GM12878 (cell line): ENCODE results near the gene NOL8. TPM values are rescaled to one million over a fixed set of nuclear protein-coding genes. Genes with fewer than 3 reads are reported as not detected.

ENCODE experiments used
- ATAC-seq: fragments of 200-7000 bp; cut with Tn5 transposase; 3 replicates; pipeline ENCODE4 v1.9.1; 2020; ENCODE audit warnings: mild to moderate bottlenecking, moderate library complexity
- BruUV-seq: library from RNA; stranded (reverse); fragments of 400-500 nt; replicated peaks from 2 replicates; lab custom pipeline; 2021; lab: Mats Ljungman, UMichigan
- CTCF ChIA-PET: fragments of 300-600 bp; sonication (Branson Sonifier 250); formaldehyde crosslinking; extraction: SDS; loops from one replicate; lab custom pipeline; 2021; ENCODE audit warnings: inconsistent platforms; lab: Yijun Ruan, JAX
- POLR2A ChIA-PET: fragments of 350-600 bp; formaldehyde crosslinking; extraction: SDS; loops from one replicate; lab custom pipeline; 2021; ENCODE audit warnings: inconsistent platforms; lab: Charles Lee
- RAD21 ChIA-PET: fragments of 300-600 bp; sonication (Branson Sonifier 250); formaldehyde crosslinking; loops from one replicate; lab custom pipeline; 2023; ENCODE audit warnings: antibody characterized with exemption; ENCODE audit not compliant: unreplicated experiment; lab: Charles Lee
- SMC1A ChIA-PET: fragments of 300-600 bp; sonication (Branson Sonifier 250); formaldehyde crosslinking; loops from one replicate; lab custom pipeline; 2023; ENCODE audit not compliant: unreplicated experiment, uncharacterized antibody; lab: Charles Lee
- DNase-seq: peaks from one replicate; pipeline ENCODE4 v3.0.0-alpha.2; 2011; ENCODE audit warnings: low read depth, low spot score
- FAIRE-seq: peaks from 3 replicates; lab custom pipeline; 2011; peaks lifted over from hg19 to GRCh38; lab: Jason Lieb, UNC
- H2AFZ ChIP-seq: 2 replicates; pipeline ENCODE4 v1.6.0; 2011; ENCODE audit warnings: low read depth, low read length, control low read depth; ENCODE audit not compliant: control insufficient read depth
- H3K27ac ChIP-seq: 2 replicates; pipeline ENCODE4 v1.5.1; 2011; ENCODE audit warnings: control low read depth; ENCODE audit not compliant: control insufficient read depth, insufficient read depth
- H3K27me3 ChIP-seq, 2 experiments: replicated peaks in 1 of 2; 2 replicates each; pipeline versions ENCODE4 v1.6.0 to v1.6.1; 2011; ENCODE audit warnings: low read length in 1 of 2; ENCODE audit not compliant: control insufficient read depth in 2 of 2, insufficient read depth in 2 of 2
- H3K36me3 ChIP-seq, 2 experiments: 2 replicates each; pipeline ENCODE4 v1.5.1; 2011; ENCODE audit warnings: low read length in 1 of 2; ENCODE audit not compliant: control insufficient read depth in 2 of 2, insufficient read depth in 2 of 2
- H3K4me1 ChIP-seq: 2 replicates; pipeline ENCODE4 v1.6.1; 2011; ENCODE audit warnings: mild to moderate bottlenecking, low read length, moderate library complexity, mixed read lengths; ENCODE audit not compliant: control insufficient read depth, insufficient read depth
- H3K4me2 ChIP-seq: 2 replicates; pipeline ENCODE4 v1.6.0; 2011; ENCODE audit warnings: control low read depth; ENCODE audit not compliant: control insufficient read depth, insufficient read depth
- H3K4me3 ChIP-seq: fragments of 200-600 bp; sonication (generic); 2 replicates; pipeline ENCODE4 v1.5.1; 2016
- H3K79me2 ChIP-seq: 2 replicates; pipeline ENCODE4 v1.6.0; 2011; ENCODE audit warnings: low read length; ENCODE audit not compliant: control insufficient read depth, insufficient read depth
- H3K9ac ChIP-seq: 2 replicates; pipeline ENCODE4 v1.8.0; 2011; ENCODE audit warnings: low read length, control low read depth, mixed read lengths; ENCODE audit not compliant: control insufficient read depth, insufficient read depth
- H3K9me3 ChIP-seq: replicated peaks from 3 replicates; pipeline ENCODE4 v1.5.1; 2011; ENCODE audit warnings: mild to moderate bottlenecking, low read length; ENCODE audit not compliant: control insufficient read depth, insufficient read depth
- H4K20me1 ChIP-seq: 2 replicates; pipeline ENCODE4 v1.6.0; 2011; ENCODE audit not compliant: control insufficient read depth, insufficient read depth
- BCL11A ChIP-seq: IDR thresholded peaks from 2 replicates; pipeline ENCODE4 v1.6.1; 2011; ENCODE audit warnings: low read depth, low read length
- CHD2 ChIP-seq: IDR thresholded peaks from 2 replicates; pipeline ENCODE4 v1.6.1; 2011; ENCODE audit warnings: low read depth, low read length, improper control_type of control experiment, borderline replicate concordance
- PML ChIP-seq: IDR thresholded peaks from 2 replicates; pipeline ENCODE4 v1.6.1; 2012; ENCODE audit warnings: low read length, inconsistent platforms
- SKIL ChIP-seq: fragments of 450-650 bp; IDR thresholded peaks from 2 replicates; pipeline ENCODE4 v1.6.1; 2017; ENCODE audit warnings: mild to moderate bottlenecking, low read depth, inconsistent platforms; ENCODE audit not compliant: poor library complexity, severe bottlenecking
- TBL1XR1 ChIP-seq: IDR thresholded peaks from 2 replicates; pipeline ENCODE4 v1.6.1; 2012; ENCODE audit warnings: low read depth, low read length, improper control_type of control experiment
- WGBS: methylation state at CpG from one replicate; pipeline ENCODE4 v1.1.6; 2016; ENCODE audit warnings: low lambda C conversion rate; ENCODE audit not compliant: insufficient replicate concordance, insufficient coverage; ENCODE audit errors: missing lambda C conversion rate; 5-methylcytosine and 5-hydroxymethylcytosine counted together
- in situ Hi-C: fragments of 300-500 bp; cut with MboI; formaldehyde crosslinking; loops from 9 replicates; pipeline ENCODE4 v1.14.3; 2018; ENCODE audit warnings: mixed read lengths
- intact Hi-C: fragments of 100-400 bp; cut with micrococcal nuclease; formaldehyde crosslinking; loops from one replicate; pipeline ENCODE4 v1.14.2; 2022; ENCODE audit not compliant: unreplicated experiment
- polyA plus RNA-seq, 11 experiments: library from polyadenylated mRNA; depleted of rRNA in 4 of 11; unstranded in 6 of 11; stranded (reverse) in 5 of 11; fragments of >200 nt; fragmentation: Nextera tagmentation in 4 of 11; fragmentation: Illumina TruSeq in 1 of 11; extraction: Ambion mirVana in 4 of 11; extraction: Trizol in 1 of 11; gene quantifications; 1 replicate in 1 of 11; 2 replicates in 10 of 11; pipeline versions ENCODE4 v1.2.1 to v1.2.3, GENCODE V29; 2011 to 2016; ENCODE audit warnings: inconsistent platforms in 2 of 11, missing spikeins in 2 of 11, low read depth in 1 of 11
- total RNA-seq, 4 experiments: library from RNA; depleted of rRNA in 3 of 4; stranded (reverse); fragments of >200 nt in 3 of 4; fragmentation: Illumina TruSeq in 1 of 4; extraction: Trizol in 1 of 4; gene quantifications; 2 replicates each; pipeline versions ENCODE4 v1.2.1 to v1.2.3, GENCODE V29; 2013 to 2021

NOL8 gene
- total and polyA plus RNA-seq, 10 of the 15 experiments (the other 5 are each of a cell fraction or from before 2014, with no cell fraction given) = 33.6 to 58.6 (median 49.2) TPM

GRCh38 chr9:92373167-92373566, 48.0 kb upstream of the NOL8 start (continued):
- TF ChIP-seq SKIL (no peak), TBL1XR1 (no peak), CHD2 (no peak), BCL11A (no peak)

- in situ Hi-C loops (no loop called here), intact Hi-C loops (no loop called here)
- H3K4me1 ChIP-seq = no peaks in the 10 kb centered on the region
- H3K79me2 ChIP-seq = no peaks in the 10 kb centered on the region
- H3K4me3 ChIP-seq = no peak overlapping the region
- ChIA-PET POLR2A (no interaction called here), SMC1A (interaction anchor here (1.3 kb wide), 1 partner anchor 36 kb away, joined by 3 read pairs; no protein-coding TSS in a partner anchor), CTCF (no interaction called here), RAD21 (no interaction called here)
- H3K36me3 ChIP-seq = no peaks in the 10 kb centered on the region; a peak in 2 of 4 replicates
- no peak for TF ChIP-seq PML
- H3K27ac ChIP-seq = no peak overlapping the region
- no TSS peak for BruUV-seq
- no peak for ATAC-seq
- no peak overlapping the region for H3K4me2 ChIP-seq
- no peaks in the 10 kb centered on the region; the same call in 2 of the 3 replicates for H3K9me3 ChIP-seq
- H4K20me1 ChIP-seq = no peaks in the 10 kb centered on the region
- no peaks in the 10 kb centered on the region for H3K27me3 ChIP-seq
- no peak for FAIRE-seq
- H3K9ac ChIP-seq = no peak overlapping the region
- no peak for DNase-seq
- no peak overlapping the region for H2AFZ ChIP-seq
- WGBS = 64% methylated on average over 2 of the region's 2 CpGs
These were observed 43.9 kb upstream of the NOL8 start for GRCh38 chr9:92369075-92369474.
